K562 (cell line): Measurements from ENCODE around the gene KBTBD13. TPM values are rescaled to one million over a fixed set of nuclear protein-coding genes. Genes with fewer than 3 reads are reported as not detected.
A peak's percentile ranks its signal among the peaks of the same experiment; 100 is the strongest.

Experiments
- ATAC-seq: fragments of 200-7000 bp; cut with Tn5 transposase; 3 replicates; pipeline ENCODE4 v1.9.1; 2020; ENCODE audit warnings: moderate library complexity
- BruUV-seq: library from RNA; stranded (reverse); fragments of 400-500 nt; replicated peaks from 2 replicates; lab custom pipeline; 2021; lab: Mats Ljungman, UMichigan
- CTCF ChIA-PET: fragments of 300-600 bp; formaldehyde crosslinking; extraction: SDS; loops from one replicate; lab custom pipeline; 2021; ENCODE audit warnings: low intra/inter-chr PET ratio; lab: Yijun Ruan, JAX
- POLR2A ChIA-PET: fragments of 300-600, 350-650 bp; sonication (Branson Sonifier 250); formaldehyde crosslinking; extraction: SDS; loops from one replicate; lab custom pipeline; 2021; ENCODE audit warnings: antibody characterized with exemption, inconsistent platforms; lab: Yijun Ruan, JAX
- DNase-seq, 4 experiments: peaks; one replicate each; pipeline versions ENCODE4 v3.0.0 to v3.0.0-alpha.2; 2011 to 2018; ENCODE audit warnings: low spot score in 3 of 4, mixed read lengths in 3 of 4; ENCODE audit errors: extremely low read depth in 1 of 4
- FAIRE-seq: peaks from 2 replicates; lab custom pipeline; 2011; peaks lifted over from hg19 to GRCh38; lab: Jason Lieb, UNC
- H2AFZ ChIP-seq: 2 replicates; pipeline ENCODE4 v1.6.0; 2011; ENCODE audit warnings: low read depth, low read length, control low read depth, inconsistent platforms
- H3K27ac ChIP-seq: fragments of 200-600 bp; 3 replicates; pipeline ENCODE4 v1.8.0; 2011; ENCODE audit warnings: low read depth, mild to moderate bottlenecking, control low read depth, inconsistent platforms, low read length, moderate library complexity, mixed read lengths; ENCODE audit errors: extremely low read depth
- H3K27me3 ChIP-seq, 2 experiments: fragments of 300-600 bp in 1 of 2; 2 replicates in 1 of 2; 3 replicates in 1 of 2; pipeline versions ENCODE4 v1.6.0 to v1.8.0; 2011; ENCODE audit warnings: inconsistent platforms in 2 of 2, low read length in 2 of 2, mild to moderate bottlenecking in 1 of 2, mixed read lengths in 1 of 2, moderate library complexity in 1 of 2; ENCODE audit not compliant: control insufficient read depth in 2 of 2, insufficient read depth in 2 of 2
- H3K36me3 ChIP-seq: fragments of 300-600 bp; 3 replicates; pipeline ENCODE4 v1.8.0; 2011; ENCODE audit warnings: mild to moderate bottlenecking, low read length, inconsistent platforms; ENCODE audit not compliant: control insufficient read depth, insufficient read depth
- H3K4me1 ChIP-seq, 2 experiments: fragments of 200-600 bp in 1 of 2; replicated peaks in 1 of 2; 2 replicates in 1 of 2; 3 replicates in 1 of 2; pipeline versions ENCODE4 v1.5.1 to v1.8.0; 2011; ENCODE audit warnings: inconsistent platforms in 2 of 2, low read length in 2 of 2, mild to moderate bottlenecking in 1 of 2, mixed read lengths in 1 of 2, moderate library complexity in 1 of 2; ENCODE audit not compliant: control insufficient read depth in 2 of 2, insufficient read depth in 2 of 2
- H3K4me2 ChIP-seq: 2 replicates; pipeline ENCODE4 v1.6.1; 2011; ENCODE audit warnings: low read length, control low read depth, inconsistent platforms, mixed read lengths; ENCODE audit not compliant: insufficient read depth
- H3K4me3 ChIP-seq: fragments of 200-600 bp; sonication (generic), shearing (Covaris generic); 2 replicates; pipeline ENCODE4 v1.5.1; 2016; ENCODE audit warnings: control low read depth, inconsistent platforms
- H3K79me2 ChIP-seq: fragments of 200-600 bp; 3 replicates; pipeline ENCODE4 v1.8.0; 2011; ENCODE audit warnings: low read length, inconsistent platforms; ENCODE audit not compliant: control insufficient read depth, insufficient read depth
- H3K9ac ChIP-seq, 2 experiments: 2 replicates each; pipeline versions ENCODE4 v1.6.0 to v1.6.1; 2011; ENCODE audit warnings: low read depth in 2 of 2, low read length in 2 of 2, control low read depth in 1 of 2, inconsistent platforms in 1 of 2, mild to moderate bottlenecking in 1 of 2, mixed read lengths in 1 of 2; ENCODE audit not compliant: insufficient read depth in 1 of 2
- H3K9me1 ChIP-seq: one replicate; pipeline ENCODE4 v1.6.0; 2011; ENCODE audit warnings: inconsistent platforms, mild to moderate bottlenecking, low read length, moderate library complexity; ENCODE audit not compliant: control insufficient read depth, insufficient read depth
- H3K9me3 ChIP-seq: replicated peaks from 2 replicates; pipeline ENCODE4 v1.5.1; 2011; ENCODE audit warnings: low read depth, low read length, inconsistent platforms; ENCODE audit not compliant: control insufficient read depth, insufficient read depth
- H4K20me1 ChIP-seq: replicated peaks from 2 replicates; pipeline ENCODE4 v1.6.1; 2011; ENCODE audit warnings: low read length, inconsistent platforms, mixed read lengths; ENCODE audit not compliant: control insufficient read depth, insufficient read depth
- FUS ChIP-seq: fragments of 200-400 bp; formaldehyde crosslinking; optimal IDR thresholded peaks from 2 replicates; pipeline ENCODE3; 2017; ENCODE audit warnings: low read depth, low read length
- RAD51 ChIP-seq: fragments of 450-650 bp; IDR thresholded peaks from 2 replicates; pipeline ENCODE4 v1.7.1; 2016; ENCODE audit warnings: low read depth, mild to moderate bottlenecking, borderline replicate concordance
- RFX7 ChIP-seq: fragments of 250-450 bp; sonication (Bioruptor Pico); IDR thresholded peaks from 2 replicates; pipeline ENCODE4 v1.5.1; 2021; ENCODE audit warnings: mild to moderate bottlenecking
- TARDBP ChIP-seq: fragments of 450-650 bp; IDR thresholded peaks from 2 replicates; pipeline ENCODE4 v1.6.1; 2016
- TFE3 ChIP-seq: fragments of 450-650 bp; formaldehyde crosslinking; IDR thresholded peaks from 2 replicates; pipeline ENCODE4 v1.4.0; 2020; ENCODE audit warnings: mild to moderate bottlenecking, mixed read lengths
- WGBS: fragments of 100-300 bp; shearing (Covaris generic); methylation state at CpG from one replicate; pipeline ENCODE4 v1.1.6; 2016; ENCODE audit warnings: low coverage, mixed read lengths; ENCODE audit not compliant: insufficient coverage; ENCODE audit errors: missing lambda C conversion rate; 5-methylcytosine and 5-hydroxymethylcytosine counted together
- in situ Hi-C: fragments of 300-500 bp; cut with MboI; formaldehyde crosslinking; loops from 4 replicates; pipeline ENCODE4 v1.15.0; 2018; ENCODE audit warnings: inconsistent platforms, mixed read lengths
- intact Hi-C: fragments of 100-400 bp; cut with micrococcal nuclease; formaldehyde crosslinking; loops from 2 replicates; pipeline ENCODE4 v1.14.2; 2022
- polyA plus RNA-seq, 8 experiments: library from polyadenylated mRNA; depleted of rRNA in 4 of 8; stranded (reverse) in 5 of 8; unstranded in 3 of 8; fragments of >200 nt; fragmentation: Nextera tagmentation in 2 of 8; fragmentation: Illumina TruSeq in 1 of 8; extraction: Ambion mirVana in 2 of 8; extraction: Trizol in 1 of 8; gene quantifications; 2 replicates each; pipeline versions ENCODE4 v1.2.1 to v1.2.3, GENCODE V29; 2011 to 2014; ENCODE audit warnings: inconsistent platforms in 1 of 8, missing spikeins in 1 of 8
- total RNA-seq, 7 experiments: library from RNA; depleted of rRNA in 6 of 7; stranded (reverse); fragments of >200 nt in 6 of 7; fragmentation: Illumina TruSeq in 2 of 7; extraction: Trizol in 2 of 7; gene quantifications; 2 replicates each; pipeline versions ENCODE4 v1.2.1 to v1.2.3, GENCODE V29; 2011 to 2021; ENCODE audit warnings: low replicate concordance in 1 of 7
- TF ChIP-seq, protein P1 (sequence below): fragments of 250-450 bp; sonication (Bioruptor Pico); IDR thresholded peaks from 2 replicates; pipeline ENCODE4 v1.4.0; 2020; ENCODE audit warnings: mild to moderate bottlenecking, moderate library complexity

Gene KBTBD13
- total and polyA plus RNA-seq, 9 of the 15 experiments (the other 6 are each of a cell fraction or from before 2014, with no cell fraction given) = 0.07 to 0.13 (median 0.10) TPM; not detected in 3

- Histone ChIP-seq H3K4me1 (peaks cover 0 to 6% of the 10 kb centered on the region in 2 experiments; a peak in 1 of 5 replicates), H4K20me1 (no peaks in the 10 kb centered on the region; the same call in 1 of the 2 replicates), H3K9me3 (no peaks in the 10 kb centered on the region), H3K4me3 (no peak overlapping the region), H3K9me1 (no peaks in the 10 kb centered on the region), H3K79me2 (no peaks in the 10 kb centered on the region), H3K27me3 (peaks cover 0 to 27% of the 10 kb centered on the region in 2 experiments; a peak in 3 of 5 replicates), H3K4me2 (no peak overlapping the region), H3K36me3 (no peaks in the 10 kb centered on the region), H2AFZ (no peak overlapping the region), H3K27ac (no peak overlapping the region), H3K9ac (no peak overlapping the region)
- ATAC-seq = no peak
- DNase-seq = no peak
- POLR2A ChIA-PET = interaction anchor here (1.0 to 1.5 kb wide), 2 partner anchors 11 to 248 kb away, joined by 4 to 7 read pairs; partner anchors contain the start of genes RASL12 and RNU5B-1
- CTCF ChIA-PET = no interaction called here
- FAIRE-seq = no peak
- intact Hi-C loops = no loop called here
- TF ChIP-seq RAD51 = peak; percentile 30; the same call in 1 of the 2 replicates
- TF ChIP-seq TFE3 (CRISPR knock-in tag) = peak; percentile 76
- no peak for TF ChIP-seq FUS
- TF ChIP-seq, protein P1, sequence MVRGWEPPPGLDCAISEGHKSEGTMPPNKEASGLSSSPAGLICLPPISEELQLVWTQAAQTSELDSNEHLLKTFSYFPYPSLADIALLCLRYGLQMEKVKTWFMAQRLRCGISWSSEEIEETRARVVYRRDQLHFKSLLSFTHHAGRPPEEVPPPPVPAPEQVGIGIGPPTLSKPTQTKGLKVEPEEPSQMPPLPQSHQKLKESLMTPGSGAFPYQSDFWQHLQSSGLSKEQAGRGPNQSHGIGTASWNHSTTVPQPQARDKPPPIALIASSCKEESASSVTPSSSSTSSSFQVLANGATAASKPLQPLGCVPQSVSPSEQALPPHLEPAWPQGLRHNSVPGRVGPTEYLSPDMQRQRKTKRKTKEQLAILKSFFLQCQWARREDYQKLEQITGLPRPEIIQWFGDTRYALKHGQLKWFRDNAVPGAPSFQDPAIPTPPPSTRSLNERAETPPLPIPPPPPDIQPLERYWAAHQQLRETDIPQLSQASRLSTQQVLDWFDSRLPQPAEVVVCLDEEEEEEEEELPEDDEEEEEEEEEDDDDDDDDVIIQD (CRISPR knock-in tag) = no peak
- no peak for TF ChIP-seq RFX7 (CRISPR knock-in tag)
- no peak for TF ChIP-seq TARDBP
- BruUV-seq = no TSS peak
- WGBS = 11% methylated on average over 8 of the region's 8 CpGs
- in situ Hi-C loops = loop anchor here (10.0 kb wide), 2 partner anchors 238 to 328 kb away; partner anchors contain the start of gene RNU5A-1
Measured at GRCh38 chr15:65056868-65057548, 19.5 kb upstream of the KBTBD13 start.
